ENCODE measurements around the gene HEMK1. TPM values are rescaled to one million over a fixed set of nuclear protein-coding genes. Genes with fewer than 3 reads are reported as not detected.

Gene HEMK1
- total and polyA plus RNA-seq, 4 donors, result 11.0 to 21.3 (median 15.1) TPM

GRCh38 chr3:50587373-50587772 is 18.1 kb downstream of the HEMK1 start:
- DNase-seq (no peak), ATAC-seq (ENCODE audit: low FRiP score) (no peak)
- intact Hi-C loops (cut with DNase I), result no loop called here
- H3K27me3 ChIP-seq (ENCODE audit: control insufficient read depth in 1 of 2, insufficient read depth in 2 of 2, low read length in 1 of 2), result no peaks in the 10 kb centered on the region
- WGBS, 2 donors, result 51 to 58% methylated on average over 6 of the region's 6 CpGs
- H3K4me3 ChIP-seq (ENCODE audit: low read length in 2 of 2), result no peak overlapping the region
- no peak overlapping the region for H3K27ac ChIP-seq (ENCODE audit: low read depth in 1 of 2, low read length in 2 of 2)
- no peaks in the 10 kb centered on the region for H3K9me3 ChIP-seq (ENCODE audit: control insufficient read depth, low read length)
- no peaks in the 10 kb centered on the region for H3K4me1 ChIP-seq (ENCODE audit: control insufficient read depth in 1 of 2, insufficient read depth in 2 of 2, low read length in 2 of 2)
- no peaks in the 10 kb centered on the region for H3K36me3 ChIP-seq (ENCODE audit: control insufficient read depth in 1 of 2, insufficient read depth in 2 of 2, low read length in 1 of 2)

GRCh38 chr3:50587806-50588758 is 18.8 kb downstream of the HEMK1 start:
- H3K9me3 ChIP-seq (ENCODE audit: control insufficient read depth, low read length), result no peaks in the 10 kb centered on the region
- intact Hi-C loops (cut with DNase I), result no loop called here
- H3K4me3 ChIP-seq (ENCODE audit: low read length in 2 of 2), result no peak overlapping the region
- ATAC-seq (ENCODE audit: low FRiP score) (no peak), DNase-seq (no peak)
- no peaks in the 10 kb centered on the region for H3K4me1 ChIP-seq (ENCODE audit: control insufficient read depth in 1 of 2, insufficient read depth in 2 of 2, low read length in 2 of 2)
- no peaks in the 10 kb centered on the region for H3K36me3 ChIP-seq (ENCODE audit: control insufficient read depth in 1 of 2, insufficient read depth in 2 of 2, low read length in 1 of 2)
- WGBS, 2 donors, result 49 to 51% methylated on average over 17 of the region's 17 CpGs
- no peaks in the 10 kb centered on the region for H3K27me3 ChIP-seq (ENCODE audit: control insufficient read depth in 1 of 2, insufficient read depth in 2 of 2, low read length in 1 of 2)
- H3K27ac ChIP-seq (ENCODE audit: low read depth in 1 of 2, low read length in 2 of 2), result no peak overlapping the region

GRCh38 chr3:50588759-50589433 is 19.6 kb downstream of the HEMK1 start:
- H3K4me1 ChIP-seq (ENCODE audit: control insufficient read depth in 1 of 2, insufficient read depth in 2 of 2, low read length in 2 of 2), result no peaks in the 10 kb centered on the region
- intact Hi-C loops (cut with DNase I), result no loop called here

GRCh38 chr3:50591196-50591741 is 21.9 kb downstream of the HEMK1 start:
- no peaks in the 10 kb centered on the region for H3K4me1 ChIP-seq (ENCODE audit: control insufficient read depth in 1 of 2, insufficient read depth in 2 of 2, low read length in 2 of 2)
- H3K36me3 ChIP-seq (ENCODE audit: control insufficient read depth in 1 of 2, insufficient read depth in 2 of 2, low read length in 1 of 2), result no peaks in the 10 kb centered on the region
- intact Hi-C loops (cut with DNase I), result no loop called here
- ATAC-seq (ENCODE audit: low FRiP score) (no peak), DNase-seq (peak in 1 of 2 donors; percentile 54)
- no peaks in the 10 kb centered on the region for H3K27me3 ChIP-seq (ENCODE audit: control insufficient read depth in 1 of 2, insufficient read depth in 2 of 2, low read length in 1 of 2)
- WGBS, 2 donors, result 67 to 83% methylated on average over 9 of the region's 9 CpGs
- H3K9me3 ChIP-seq (ENCODE audit: control insufficient read depth, low read length), result no peaks in the 10 kb centered on the region
- H3K27ac ChIP-seq (ENCODE audit: low read depth in 1 of 2, low read length in 2 of 2), result no peak overlapping the region
- H3K4me3 ChIP-seq (ENCODE audit: low read length in 2 of 2), result no peak overlapping the region

More at GRCh38 chr3:50588759-50589433, 19.6 kb downstream of the HEMK1 start:
- Histone ChIP-seq H3K27me3 (ENCODE audit: control insufficient read depth in 1 of 2, insufficient read depth in 2 of 2, low read length in 1 of 2) (no peaks in the 10 kb centered on the region), H3K4me3 (ENCODE audit: low read length in 2 of 2) (no peak overlapping the region), H3K36me3 (ENCODE audit: control insufficient read depth in 1 of 2, insufficient read depth in 2 of 2, low read length in 1 of 2) (no peaks in the 10 kb centered on the region), H3K9me3 (ENCODE audit: control insufficient read depth, low read length) (no peaks in the 10 kb centered on the region), H3K27ac (ENCODE audit: low read depth in 1 of 2, low read length in 2 of 2) (no peak overlapping the region)
- WGBS, 2 donors, result 83 to 89% methylated on average over 4 of the region's 4 CpGs
- no peak for ATAC-seq (ENCODE audit: low FRiP score)
- DNase-seq, result no peak

GRCh38 chr3:50592568-50592967 is 23.2 kb downstream of the HEMK1 start:
- H3K4me1 ChIP-seq (ENCODE audit: control insufficient read depth in 1 of 2, insufficient read depth in 2 of 2, low read length in 2 of 2), result no peaks in the 10 kb centered on the region
- H3K27ac ChIP-seq (ENCODE audit: low read depth in 1 of 2, low read length in 2 of 2), result no peak overlapping the region
- ATAC-seq (ENCODE audit: low FRiP score), result no peak
- 19 to 22% methylated on average over 5 of the region's 5 CpGs for WGBS, 2 donors
- H3K4me3 ChIP-seq (ENCODE audit: low read length in 2 of 2), result no peak overlapping the region
- H3K27me3 ChIP-seq (ENCODE audit: control insufficient read depth in 1 of 2, insufficient read depth in 2 of 2, low read length in 1 of 2), result no peaks in the 10 kb centered on the region
- no peaks in the 10 kb centered on the region for H3K9me3 ChIP-seq (ENCODE audit: control insufficient read depth, low read length)
- DNase-seq, result no peak
- no peaks in the 10 kb centered on the region for H3K36me3 ChIP-seq (ENCODE audit: control insufficient read depth in 1 of 2, insufficient read depth in 2 of 2, low read length in 1 of 2)
- intact Hi-C loops (cut with DNase I), result no loop called here

- ATAC-seq (ENCODE audit: low FRiP score) (no peak), DNase-seq (no peak)
- Histone ChIP-seq H3K4me3 (ENCODE audit: low read length in 2 of 2) (no peak overlapping the region), H3K4me1 (ENCODE audit: control insufficient read depth in 1 of 2, insufficient read depth in 2 of 2, low read length in 2 of 2) (no peaks in the 10 kb centered on the region), H3K27me3 (ENCODE audit: control insufficient read depth in 1 of 2, insufficient read depth in 2 of 2, low read length in 1 of 2) (no peaks in the 10 kb centered on the region), H3K36me3 (ENCODE audit: control insufficient read depth in 1 of 2, insufficient read depth in 2 of 2, low read length in 1 of 2) (no peaks in the 10 kb centered on the region), H3K9me3 (ENCODE audit: control insufficient read depth, low read length) (no peaks in the 10 kb centered on the region), H3K27ac (ENCODE audit: low read depth in 1 of 2, low read length in 2 of 2) (no peak overlapping the region)
- 25 to 28% methylated on average over 2 of the region's 2 CpGs for WGBS, 2 donors
- intact Hi-C loops (cut with DNase I), result no loop called here
Observed at GRCh38 chr3:50594253-50594785, 25.0 kb downstream of the HEMK1 start.

- no peak for DNase-seq
- Histone ChIP-seq H3K27ac (ENCODE audit: low read depth in 1 of 2, low read length in 2 of 2) (no peak overlapping the region), H3K4me1 (ENCODE audit: control insufficient read depth in 1 of 2, insufficient read depth in 2 of 2, low read length in 2 of 2) (peaks cover 0 to 4% of the 10 kb centered on the region in 2 donors), H3K36me3 (ENCODE audit: control insufficient read depth in 1 of 2, insufficient read depth in 2 of 2, low read length in 1 of 2) (no peaks in the 10 kb centered on the region), H3K4me3 (ENCODE audit: low read length in 2 of 2) (no peak overlapping the region), H3K27me3 (ENCODE audit: control insufficient read depth in 1 of 2, insufficient read depth in 2 of 2, low read length in 1 of 2) (no peaks in the 10 kb centered on the region), H3K9me3 (ENCODE audit: control insufficient read depth, low read length) (no peaks in the 10 kb centered on the region)
- intact Hi-C loops (cut with DNase I), result no loop called here
- ATAC-seq (ENCODE audit: low FRiP score), result no peak
- whole genome bisulfite sequencing, 2 donors, result 82 to 89% methylated on average over 6 of the region's 6 CpGs
Observed at GRCh38 chr3:50599115-50599715, 29.9 kb downstream of the HEMK1 start.

- intact Hi-C loops (cut with DNase I), result no loop called here
Observed at GRCh38 chr3:50599716-50600118, 30.4 kb downstream of the HEMK1 start.

More at GRCh38 chr3:50599716-50600118, 30.4 kb downstream of the HEMK1 start:
- H3K9me3 ChIP-seq (ENCODE audit: control insufficient read depth, low read length), result no peaks in the 10 kb centered on the region
- no peaks in the 10 kb centered on the region for H3K36me3 ChIP-seq (ENCODE audit: control insufficient read depth in 1 of 2, insufficient read depth in 2 of 2, low read length in 1 of 2)
- ATAC-seq (ENCODE audit: low FRiP score) (no peak), DNase-seq (no peak)
- 71 to 81% methylated on average over 1 of the region's 1 CpG for WGBS, 2 donors
- no peaks in the 10 kb centered on the region for H3K27me3 ChIP-seq (ENCODE audit: control insufficient read depth in 1 of 2, insufficient read depth in 2 of 2, low read length in 1 of 2)
- peaks cover 0 to 4% of the 10 kb centered on the region in 2 donors for H3K4me1 ChIP-seq (ENCODE audit: control insufficient read depth in 1 of 2, insufficient read depth in 2 of 2, low read length in 2 of 2)
- no peak overlapping the region for H3K27ac ChIP-seq (ENCODE audit: low read depth in 1 of 2, low read length in 2 of 2)
- H3K4me3 ChIP-seq (ENCODE audit: low read length in 2 of 2), result no peak overlapping the region

Data from aorta (tissue), 5 donors.